GM12891 (cell line): ENCODE data around the gene ABI2.
A peak's percentile ranks its signal among the peaks of the same experiment; 100 is the strongest.

ENCODE experiments used
- DNase-seq: peaks from one replicate; pipeline ENCODE4 v3.0.0; 2011; ENCODE audit warnings: low spot score; ENCODE audit not compliant: insufficient read length
- FAIRE-seq: peaks from 2 replicates; lab custom pipeline; 2011; peaks lifted over from hg19 to GRCh38; lab: Jason Lieb, UNC
- PAX5 ChIP-seq: IDR thresholded peaks from 2 replicates; pipeline ENCODE4 v1.6.1; 2011; ENCODE audit warnings: low read length, moderate library complexity, mild to moderate bottlenecking; ENCODE audit not compliant: insufficient read depth, severe bottlenecking
- POLR2A ChIP-seq: IDR thresholded peaks from 2 replicates; pipeline ENCODE4 v1.6.1; 2011; ENCODE audit warnings: low read depth, low read length, control low read depth
- POLR2AphosphoS5 ChIP-seq: IDR thresholded peaks from 2 replicates; pipeline ENCODE4 v1.6.1; 2011; ENCODE audit warnings: low read depth, low read length, control low read depth
- POU2F2 ChIP-seq: IDR thresholded peaks from 2 replicates; pipeline ENCODE4 v1.6.1; 2011; ENCODE audit warnings: low read depth, mild to moderate bottlenecking, control low read depth, low read length, moderate library complexity
- SPI1 ChIP-seq: IDR thresholded peaks from 2 replicates; pipeline ENCODE4 v1.6.1; 2011; ENCODE audit warnings: low read depth, low read length, control low read depth
- TAF1 ChIP-seq: IDR thresholded peaks from 2 replicates; pipeline ENCODE4 v1.6.1; 2011; ENCODE audit warnings: low read depth, low read length, control low read depth

The ABI2 gene

DNA sequence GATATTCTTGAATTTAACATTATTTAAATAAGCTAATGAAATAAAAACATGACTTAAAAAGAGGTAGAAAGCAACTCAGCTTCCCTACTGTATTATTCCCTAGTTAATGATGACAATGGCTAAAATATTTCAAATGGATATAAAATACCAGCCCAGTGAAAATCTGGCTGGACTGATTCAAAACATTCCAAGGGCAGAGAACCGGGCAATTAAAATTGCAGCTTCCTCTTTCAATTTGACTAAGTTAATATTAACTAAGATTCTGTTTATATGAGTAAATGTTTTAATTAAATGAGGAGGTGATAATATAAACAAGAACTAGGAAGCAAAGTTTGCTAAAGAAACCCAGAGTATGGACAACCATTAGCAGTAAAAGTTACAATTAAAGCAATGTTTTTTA lies 141.4 kb downstream of the ABI2 start:
- no peak for TF ChIP-seq TAF1
- TF ChIP-seq POU2F2, result no peak
- TF ChIP-seq POLR2AphosphoS5, result no peak
- TF ChIP-seq SPI1, result no peak
- no peak for TF ChIP-seq POLR2A
- no peak for TF ChIP-seq PAX5
- FAIRE-seq (no peak), DNase-seq (no peak)

DNA sequence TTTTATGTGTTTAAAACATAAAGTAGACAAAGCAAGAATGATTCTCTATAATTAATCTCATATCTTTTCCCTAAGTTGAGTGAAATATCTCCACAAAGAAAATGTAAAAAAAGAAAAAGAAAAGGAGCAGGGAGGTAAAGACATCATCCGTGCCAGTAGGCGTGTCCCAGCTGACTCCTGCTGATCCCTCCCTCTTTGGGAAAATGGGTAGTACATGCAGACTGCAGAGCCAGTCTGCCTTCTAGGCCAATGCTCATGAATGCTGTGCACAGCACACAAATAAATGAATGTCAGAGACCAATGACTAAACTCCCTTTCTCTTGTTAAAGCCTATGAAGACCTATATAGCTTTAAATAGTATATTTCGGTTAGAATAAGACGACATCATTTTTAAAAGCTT lies 142.2 kb downstream of the ABI2 start:
- no peak for FAIRE-seq

DNA sequence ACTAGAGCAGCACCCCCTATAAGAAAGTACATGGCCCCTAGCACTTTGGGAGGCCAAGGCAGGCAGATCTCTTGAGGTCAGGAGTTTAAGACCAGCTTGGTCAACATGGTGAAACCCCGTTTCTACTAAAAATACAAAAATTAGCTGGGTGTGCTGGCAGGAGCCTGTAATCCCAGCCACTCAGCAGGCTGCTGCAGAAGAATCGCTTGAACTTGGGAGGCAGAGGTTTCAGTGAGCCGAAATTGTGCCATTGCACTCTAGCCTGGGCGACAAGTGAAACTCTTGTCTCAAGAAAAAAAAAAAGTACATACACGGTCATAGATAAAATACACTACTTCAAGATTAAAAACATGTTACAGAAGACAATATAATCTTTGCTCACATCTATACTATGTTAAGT lies 143.1 kb downstream of the ABI2 start:
- no peak for FAIRE-seq
- DNase-seq, result no peak
- TF ChIP-seq TAF1 (no peak), POLR2A (no peak), POU2F2 (no peak)

More for the DNA sequence above, 142.2 kb downstream of the ABI2 start:
- no peak for TF ChIP-seq SPI1
- no peak for DNase-seq

DNA sequence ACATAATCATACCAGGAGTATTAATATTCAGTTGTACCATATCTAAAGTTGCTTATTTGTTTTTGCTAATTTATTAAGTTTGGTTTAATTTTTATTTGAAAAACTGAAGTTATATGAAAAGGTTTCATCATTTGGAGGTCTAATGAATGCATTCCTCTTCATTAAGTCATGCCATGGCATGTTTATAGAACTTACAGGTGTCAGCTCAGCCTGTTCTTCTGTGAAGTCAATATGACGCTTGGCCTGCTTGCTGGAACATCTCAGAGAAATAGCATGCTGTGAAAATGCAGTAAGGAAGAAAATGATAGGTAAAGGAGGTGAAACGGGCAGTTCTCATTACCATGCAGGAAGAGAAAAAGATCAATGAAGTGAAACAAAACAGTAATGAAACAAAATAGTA lies 148.7 kb downstream of the ABI2 start:
- TF ChIP-seq TAF1 (no peak), POLR2AphosphoS5 (no peak), POLR2A (no peak), SPI1 (no peak), PAX5 (no peak), POU2F2 (no peak)
- DNase-seq, result no peak
- FAIRE-seq, result no peak

DNA sequence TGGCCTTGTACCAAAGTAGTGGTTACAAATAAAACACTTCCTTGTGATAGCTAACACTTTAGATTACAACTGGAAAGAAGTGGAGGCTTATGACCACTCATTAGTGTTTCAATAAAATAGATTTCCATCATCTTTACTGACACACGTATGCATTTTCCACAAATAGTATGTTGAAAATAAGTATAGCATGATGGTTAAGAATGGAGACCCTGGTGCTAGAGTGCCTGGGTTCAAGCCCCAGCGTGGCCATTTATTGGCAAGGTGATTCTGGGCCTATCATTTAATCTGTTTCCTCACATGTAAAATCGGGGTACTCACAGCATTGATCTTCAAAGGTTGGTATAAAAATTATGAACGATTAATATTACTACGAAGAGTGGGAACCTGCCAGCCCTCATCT lies 152.4 kb downstream of the ABI2 start:
- no peak for DNase-seq
- TF ChIP-seq PAX5 (no peak), POLR2AphosphoS5 (no peak), TAF1 (no peak), POU2F2 (no peak), SPI1 (no peak), POLR2A (no peak)
- FAIRE-seq, result no peak

- DNase-seq (no peak), FAIRE-seq (peak; percentile 95)
- TF ChIP-seq TAF1 (no peak), POLR2AphosphoS5 (no peak), PAX5 (no peak), POLR2A (no peak), SPI1 (no peak), POU2F2 (peak; percentile 39; the same call in 1 of the 2 replicates)
Observed at GRCh38 chr2:203484266-203485112, 156.3 kb downstream of the ABI2 start.

DNA sequence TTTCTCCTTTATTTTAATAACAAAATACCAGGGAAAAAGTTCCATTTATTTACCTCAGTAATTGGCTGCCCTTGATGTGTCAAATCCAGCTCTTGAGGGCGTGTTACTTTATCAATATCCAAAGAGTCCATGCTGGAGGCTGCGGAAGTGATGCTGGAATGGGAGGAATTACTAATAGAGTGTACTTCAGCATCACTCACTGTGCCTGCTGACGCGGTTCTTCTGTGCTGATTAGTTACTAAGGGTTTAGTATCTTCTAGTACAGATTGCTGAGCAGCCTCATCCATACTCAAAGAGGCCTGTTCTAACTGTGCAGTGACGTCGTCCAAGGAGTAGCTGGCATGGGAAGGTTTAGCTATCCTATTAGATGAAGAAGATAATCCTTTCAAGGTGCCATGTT lies 161.3 kb downstream of the ABI2 start:
- FAIRE-seq (no peak), DNase-seq (no peak)
- TF ChIP-seq PAX5, result no peak
- TF ChIP-seq TAF1, result no peak
- no peak for TF ChIP-seq POLR2A
- TF ChIP-seq SPI1, result no peak
- TF ChIP-seq POLR2AphosphoS5, result no peak
- no peak for TF ChIP-seq POU2F2

- DNase-seq, result no peak
- TF ChIP-seq POLR2AphosphoS5 (no peak), POLR2A (no peak), SPI1 (no peak), PAX5 (no peak), TAF1 (no peak), POU2F2 (no peak)
- no peak for FAIRE-seq
Observed at GRCh38 chr2:203490391-203490790, 162.2 kb downstream of the ABI2 start.

DNA sequence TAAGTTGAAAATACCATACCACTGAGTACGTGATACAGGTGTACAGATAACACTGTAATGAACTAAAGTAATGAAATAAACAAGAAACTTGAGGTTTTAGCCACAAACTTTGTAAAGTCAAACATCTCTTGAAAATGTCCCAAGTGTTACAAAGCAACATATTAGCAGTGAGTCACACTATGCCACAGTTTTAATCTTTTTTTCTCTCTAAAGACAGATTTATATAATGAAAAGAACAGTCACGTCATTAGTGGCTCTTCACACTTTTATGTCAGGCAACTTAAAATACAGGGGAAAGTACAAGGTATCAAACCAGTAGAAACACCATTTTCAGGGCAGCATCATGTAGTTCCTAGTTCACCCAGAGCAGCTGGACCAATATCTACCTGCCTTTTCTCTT lies 164.8 kb downstream of the ABI2 start:
- DNase-seq, result no peak
- TF ChIP-seq POU2F2 (no peak), TAF1 (no peak)
- no peak for FAIRE-seq
